NCI-H345 (cell line): ENCODE data around the gene GALNT10.
"Not testable (repeated sequence)": the region's sequence is repeated elsewhere in the genome, so short reads cannot be mapped to it uniquely, and the experiment has no call there.

Source experiments
- DNase-seq: peaks from one replicate; lab custom pipeline; 2025; lab: John Stamatoyannopoulos, UW

GALNT10 gene, protein sequence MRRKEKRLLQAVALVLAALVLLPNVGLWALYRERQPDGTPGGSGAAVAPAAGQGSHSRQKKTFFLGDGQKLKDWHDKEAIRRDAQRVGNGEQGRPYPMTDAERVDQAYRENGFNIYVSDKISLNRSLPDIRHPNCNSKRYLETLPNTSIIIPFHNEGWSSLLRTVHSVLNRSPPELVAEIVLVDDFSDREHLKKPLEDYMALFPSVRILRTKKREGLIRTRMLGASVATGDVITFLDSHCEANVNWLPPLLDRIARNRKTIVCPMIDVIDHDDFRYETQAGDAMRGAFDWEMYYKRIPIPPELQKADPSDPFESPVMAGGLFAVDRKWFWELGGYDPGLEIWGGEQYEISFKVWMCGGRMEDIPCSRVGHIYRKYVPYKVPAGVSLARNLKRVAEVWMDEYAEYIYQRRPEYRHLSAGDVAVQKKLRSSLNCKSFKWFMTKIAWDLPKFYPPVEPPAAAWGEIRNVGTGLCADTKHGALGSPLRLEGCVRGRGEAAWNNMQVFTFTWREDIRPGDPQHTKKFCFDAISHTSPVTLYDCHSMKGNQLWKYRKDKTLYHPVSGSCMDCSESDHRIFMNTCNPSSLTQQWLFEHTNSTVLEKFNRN

GRCh38 chr5:154190595-154191304, at the start of gene GALNT10:
TSS of gene GALNT10 (plus strand) at chr5:154190733. CDS start at chr5:154190867, 134 bp downstream.
- DNase-seq: peak; percentile 72

- DNase-seq: no peak
These were observed 48.8 kb upstream of the GALNT10 start for GRCh38 chr5:154141745-154142221.

DNA sequence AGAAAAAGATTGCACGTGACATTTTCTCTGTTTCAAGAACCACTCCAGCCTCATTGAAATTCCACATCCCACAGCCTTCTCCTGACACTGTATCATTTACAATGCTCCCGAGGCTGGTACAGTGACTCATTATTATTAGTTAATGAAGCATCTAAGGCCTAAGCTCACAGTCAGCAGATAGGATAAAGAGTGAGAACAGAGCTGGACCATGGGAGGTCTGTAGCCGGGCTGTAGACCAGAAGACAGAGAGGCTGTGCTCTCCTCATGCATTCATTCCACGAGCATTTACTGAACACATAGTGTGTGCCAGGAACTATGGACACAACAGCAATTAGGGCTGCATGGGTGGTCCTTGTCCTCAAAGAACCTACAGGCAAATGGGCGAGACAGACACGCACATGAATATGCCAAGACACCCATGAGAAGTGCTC, 47.3 kb upstream of the GALNT10 start:
- DNase-seq: no peak

- DNase-seq: no peak
These were observed 45.3 kb upstream of the GALNT10 start for GRCh38 chr5:154145268-154145667.

- DNase-seq: no peak
These were observed 44.1 kb upstream of the GALNT10 start for GRCh38 chr5:154146409-154146808.

- no peak for DNase-seq
These were observed 42.9 kb upstream of the GALNT10 start for GRCh38 chr5:154147666-154148065.

GRCh38 chr5:154150471-154150870, 40.1 kb upstream of the GALNT10 start:
- DNase-seq: not testable (repeated sequence)

DNA sequence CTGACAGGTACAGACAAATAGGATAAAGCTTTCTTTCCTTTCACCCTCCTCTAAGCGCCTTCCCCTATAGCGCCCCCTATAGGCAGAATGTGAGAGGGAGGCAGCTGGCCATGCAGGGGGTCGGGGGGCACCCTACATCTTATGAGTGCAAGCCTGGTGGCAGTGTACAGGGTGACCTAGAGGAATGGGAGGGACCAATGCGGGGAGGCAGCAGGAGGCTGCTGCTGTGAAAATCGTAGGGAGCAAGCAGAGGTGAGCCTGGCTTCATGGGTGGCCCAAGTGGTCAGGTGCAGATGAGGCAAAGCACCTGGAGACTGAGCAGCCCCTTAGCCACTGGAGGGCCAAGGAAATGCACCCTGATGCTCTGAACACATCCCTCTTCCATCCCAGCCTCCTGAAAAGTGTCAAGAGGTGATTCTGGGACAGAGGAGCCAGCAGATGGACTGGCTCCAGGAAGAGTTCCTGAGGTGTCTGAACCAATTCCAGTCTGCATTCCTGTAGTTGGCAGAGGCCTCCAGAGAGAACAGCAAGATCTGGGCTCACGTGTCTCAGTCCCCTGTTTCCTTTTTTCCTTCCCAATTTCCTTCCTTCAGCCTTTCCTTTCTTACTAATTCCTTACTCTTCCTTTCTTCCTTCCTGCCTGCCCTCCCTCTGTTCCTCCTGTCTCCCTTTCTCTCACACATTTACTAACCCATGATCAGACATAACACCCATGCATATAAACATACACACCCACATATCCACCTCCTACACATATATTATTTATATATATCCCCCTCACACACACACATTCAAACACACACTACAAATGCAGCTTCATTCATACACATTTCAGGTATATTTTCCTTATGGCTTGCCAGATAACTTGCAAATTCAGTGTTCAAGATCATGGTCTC, 32.8 kb upstream of the GALNT10 start:
- DNase-seq: no peak

DNA sequence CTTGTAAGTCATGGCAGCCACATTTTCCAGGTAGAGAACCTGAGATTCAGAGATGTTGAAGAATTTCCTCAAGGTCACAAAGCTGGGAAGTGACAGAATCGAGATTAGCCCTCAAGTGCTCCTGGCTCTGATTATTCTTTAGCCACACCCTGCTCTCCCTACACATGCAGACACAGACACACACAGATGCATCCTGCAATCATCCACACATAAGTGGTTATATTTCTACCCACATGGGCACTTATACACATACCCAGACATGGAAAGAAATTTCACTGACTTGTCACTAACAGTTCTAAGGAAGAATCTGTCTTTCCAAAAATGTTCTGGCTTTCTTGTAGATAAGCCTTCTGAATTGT, 32.2 kb upstream of the GALNT10 start:
- DNase-seq: no peak

GRCh38 chr5:154159343-154159742, 31.2 kb upstream of the GALNT10 start:
- DNase-seq: no peak

GRCh38 chr5:154162539-154163151, 27.9 kb upstream of the GALNT10 start:
- DNase-seq: no peak

- no peak for DNase-seq
These were observed 26.9 kb upstream of the GALNT10 start for GRCh38 chr5:154163327-154164248.

GRCh38 chr5:154164249-154164581, 26.3 kb upstream of the GALNT10 start:
- peak; percentile 32 for DNase-seq

DNA sequence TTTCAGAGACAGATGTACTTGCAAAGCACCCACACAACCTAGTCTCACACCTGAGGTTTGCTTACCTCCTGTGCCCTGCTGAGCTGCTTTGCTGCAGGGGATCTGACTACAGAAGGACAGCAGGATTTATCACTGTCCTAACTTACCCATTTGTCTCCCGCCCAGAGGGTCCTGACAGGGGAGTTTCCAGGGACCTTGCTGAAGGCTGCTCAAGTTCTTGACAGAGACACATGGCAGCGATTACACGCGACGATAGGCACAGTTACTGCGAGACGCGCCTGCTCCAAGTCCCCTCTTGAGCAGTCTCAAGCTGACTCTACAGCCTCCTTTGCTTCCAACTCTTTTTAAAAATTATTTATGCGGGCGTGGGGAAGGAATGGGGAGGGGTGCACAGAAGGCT, 24.6 kb upstream of the GALNT10 start:
- DNase-seq: no peak

DNA sequence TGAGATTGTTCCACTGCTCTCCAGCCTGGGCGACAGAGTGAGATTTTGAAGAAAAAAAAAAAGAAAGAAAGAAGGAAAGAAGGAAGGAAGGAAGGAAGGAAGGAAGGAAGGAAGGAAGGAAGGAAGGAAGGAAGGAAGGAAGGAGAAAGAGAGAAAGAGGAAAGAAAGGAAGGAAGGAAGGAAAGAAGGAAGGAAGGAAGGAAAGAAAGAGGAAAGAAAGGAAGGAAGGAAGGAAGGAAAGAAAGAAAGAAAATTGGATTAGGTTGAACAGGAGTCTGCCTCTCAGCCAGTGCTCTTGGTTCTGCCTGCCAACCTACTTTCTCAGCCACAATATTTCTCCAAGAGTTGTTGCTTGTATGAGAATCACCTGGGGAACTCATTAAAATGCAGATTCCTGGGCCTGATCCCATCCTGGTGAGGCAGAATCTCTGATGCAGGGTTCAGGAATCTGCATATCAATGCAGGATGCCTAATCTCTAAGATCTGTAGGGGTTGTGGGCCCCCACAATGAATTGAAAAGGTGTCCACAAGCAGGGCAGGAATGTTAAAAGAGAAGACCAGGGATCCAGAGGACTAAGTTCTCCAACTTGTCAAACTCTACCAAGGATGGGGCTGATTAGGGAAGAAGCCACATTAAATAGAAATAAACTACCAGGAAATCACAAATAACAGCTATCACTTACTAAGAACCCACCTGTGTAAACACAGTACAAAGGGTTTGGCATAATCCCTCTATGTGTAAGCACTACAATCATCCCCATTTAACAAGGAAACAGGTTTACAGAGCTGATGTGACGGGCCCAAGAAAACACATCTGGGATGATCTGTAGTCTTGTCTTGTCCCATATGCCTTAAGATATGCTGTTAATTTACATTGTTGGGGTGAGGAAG, 23.4 kb upstream of the GALNT10 start:
- peak; percentile 58 for DNase-seq

GRCh38 chr5:154168395-154168794, 22.1 kb upstream of the GALNT10 start:
- DNase-seq: no peak

DNA sequence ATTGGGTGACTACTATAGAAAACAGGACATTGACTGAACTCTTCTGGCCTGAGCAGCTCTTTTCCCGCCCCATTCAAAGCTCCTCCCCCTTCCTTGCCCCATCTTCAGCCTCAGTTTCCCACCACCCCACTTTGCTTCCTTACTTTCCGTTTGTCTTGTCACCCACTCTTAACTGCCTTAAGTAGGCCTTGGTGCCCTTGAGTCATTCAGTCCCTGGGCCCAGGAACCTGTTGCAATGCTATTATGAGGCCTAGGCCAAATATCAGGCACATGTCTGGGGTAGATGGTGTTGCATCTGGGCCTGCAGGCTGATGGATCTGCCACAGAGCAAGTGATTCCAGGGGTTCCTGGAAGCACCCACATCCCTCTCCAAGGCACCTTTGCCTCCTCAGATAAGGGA, 17.7 kb upstream of the GALNT10 start:
- no peak for DNase-seq

- DNase-seq: no peak
These were observed 16.4 kb upstream of the GALNT10 start for GRCh38 chr5:154174091-154174490.

DNA sequence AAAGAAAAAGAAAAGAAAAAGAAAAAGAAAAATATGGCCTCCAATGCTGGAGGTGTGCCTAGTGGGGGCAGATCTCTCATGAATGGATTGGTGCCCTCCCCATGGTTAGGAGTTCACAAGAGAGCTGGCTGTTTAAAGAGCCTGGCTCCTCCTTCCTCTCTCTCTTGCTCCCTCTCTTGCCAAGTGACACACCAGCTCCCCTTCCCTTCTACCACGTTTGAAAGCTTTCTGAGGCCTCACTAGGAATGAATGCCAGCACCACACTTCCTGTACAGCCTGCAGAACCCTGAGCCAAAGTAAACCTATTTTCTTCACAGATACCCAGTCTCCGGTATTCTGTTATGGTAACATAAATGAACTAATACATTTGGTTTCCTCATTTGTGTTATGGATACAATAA, 14.4 kb upstream of the GALNT10 start:
- no peak for DNase-seq
